Fibroblast of the aortic adventitia (primary cell): ENCODE results near the gene INPP4A. TPM values are rescaled to one million over a fixed set of nuclear protein-coding genes. Genes with fewer than 3 reads are reported as not detected.

Source experiments
- DNase-seq: peaks from one replicate; pipeline ENCODE4 v3.0.0-alpha.2; 2010; ENCODE audit warnings: low read depth
- H3K4me3 ChIP-seq: 2 replicates; pipeline ENCODE4 v1.5.1; 2011; ENCODE audit warnings: low read depth, mild to moderate bottlenecking, control low read depth, low read length, moderate library complexity
- total RNA-seq: library from RNA; depleted of rRNA; stranded (reverse); fragments of >200 nt; gene quantifications from 2 replicates; pipeline ENCODE4 v1.2.3, GENCODE V29; 2012; ENCODE audit warnings: low replicate concordance
- TF ChIP-seq, protein P1 (sequence below): IDR thresholded peaks from 2 replicates; pipeline ENCODE4 v1.5.1; 2011; ENCODE audit warnings: mild to moderate bottlenecking, low read length, control low read depth, inconsistent platforms; ENCODE audit not compliant: insufficient read depth

The INPP4A gene
- total RNA-seq, 1 donor, result 16.2 TPM

DNA sequence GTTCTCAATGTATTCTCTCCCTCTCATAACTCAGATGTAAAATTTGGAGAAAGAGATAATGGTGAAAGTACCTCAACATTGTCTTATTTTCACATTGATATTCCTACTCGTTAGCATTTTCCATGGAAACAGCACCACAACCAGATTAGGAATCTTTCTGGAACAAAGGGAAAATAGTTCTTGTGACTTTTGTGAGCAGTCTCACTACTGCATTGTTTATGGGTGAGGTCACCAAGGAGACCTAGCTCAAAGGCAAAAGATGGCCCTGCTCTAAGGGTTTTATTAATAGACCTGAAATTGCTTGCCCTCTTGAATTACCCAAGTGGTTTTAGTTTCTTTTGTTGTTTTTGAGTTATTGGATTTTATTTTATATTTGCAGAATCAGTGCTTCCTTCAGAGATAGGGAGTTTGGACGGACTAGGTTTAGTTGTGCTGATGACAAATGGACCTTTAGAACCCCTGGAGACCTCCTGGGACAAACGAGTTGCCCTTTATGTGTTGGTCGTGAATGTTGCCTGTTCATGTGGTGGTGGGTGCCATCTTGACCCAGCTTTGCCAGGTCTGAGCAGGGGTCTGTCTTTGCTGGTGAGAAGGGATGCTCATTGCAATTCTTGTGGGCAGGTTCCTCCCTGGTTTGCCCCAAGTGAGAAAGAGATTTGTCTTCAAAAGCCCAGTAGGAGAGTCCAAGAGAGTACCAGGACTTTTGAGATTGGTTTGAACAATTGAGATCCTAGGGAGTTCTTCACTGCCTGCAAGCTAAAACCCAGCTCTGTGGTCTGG is 58.1 kb downstream of the INPP4A start:
- DNase-seq, result peak; percentile 77
- no peak overlapping the region for H3K4me3 ChIP-seq
- TF ChIP-seq, protein P1, sequence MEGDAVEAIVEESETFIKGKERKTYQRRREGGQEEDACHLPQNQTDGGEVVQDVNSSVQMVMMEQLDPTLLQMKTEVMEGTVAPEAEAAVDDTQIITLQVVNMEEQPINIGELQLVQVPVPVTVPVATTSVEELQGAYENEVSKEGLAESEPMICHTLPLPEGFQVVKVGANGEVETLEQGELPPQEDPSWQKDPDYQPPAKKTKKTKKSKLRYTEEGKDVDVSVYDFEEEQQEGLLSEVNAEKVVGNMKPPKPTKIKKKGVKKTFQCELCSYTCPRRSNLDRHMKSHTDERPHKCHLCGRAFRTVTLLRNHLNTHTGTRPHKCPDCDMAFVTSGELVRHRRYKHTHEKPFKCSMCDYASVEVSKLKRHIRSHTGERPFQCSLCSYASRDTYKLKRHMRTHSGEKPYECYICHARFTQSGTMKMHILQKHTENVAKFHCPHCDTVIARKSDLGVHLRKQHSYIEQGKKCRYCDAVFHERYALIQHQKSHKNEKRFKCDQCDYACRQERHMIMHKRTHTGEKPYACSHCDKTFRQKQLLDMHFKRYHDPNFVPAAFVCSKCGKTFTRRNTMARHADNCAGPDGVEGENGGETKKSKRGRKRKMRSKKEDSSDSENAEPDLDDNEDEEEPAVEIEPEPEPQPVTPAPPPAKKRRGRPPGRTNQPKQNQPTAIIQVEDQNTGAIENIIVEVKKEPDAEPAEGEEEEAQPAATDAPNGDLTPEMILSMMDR, result no peak

DNA sequence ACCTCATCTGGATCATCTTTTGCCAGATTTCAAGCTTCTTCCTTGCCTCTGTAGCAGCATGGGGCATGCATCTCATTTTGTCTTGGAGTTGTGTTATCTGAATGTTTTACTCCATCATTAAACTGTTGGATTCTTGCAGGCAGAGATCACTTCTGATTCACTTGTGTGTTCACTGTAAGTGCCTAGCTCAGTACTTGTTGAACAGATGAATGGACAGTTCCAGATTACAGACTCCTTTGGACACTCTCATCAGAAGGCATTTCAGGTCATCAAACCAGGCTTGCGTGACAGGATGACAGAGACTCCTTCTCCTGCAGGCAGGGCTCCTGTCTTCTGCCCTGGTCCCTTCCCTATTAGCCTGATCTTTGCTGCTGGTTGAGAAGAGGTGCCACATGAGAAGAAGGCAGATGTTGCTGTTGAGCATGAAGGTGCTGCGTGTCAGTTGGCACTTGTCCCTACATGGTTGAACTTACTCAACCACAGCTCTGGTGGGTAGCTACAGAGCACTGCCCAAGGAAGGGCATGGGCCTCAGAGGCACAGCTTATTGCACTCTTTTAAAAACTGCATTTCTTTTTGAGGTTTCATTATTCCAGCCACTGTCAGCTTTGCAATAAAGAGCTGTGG is 58.9 kb downstream of the INPP4A start:
- DNase-seq, result no peak
- TF ChIP-seq, protein P1, result no peak
- no peak overlapping the region for H3K4me3 ChIP-seq

DNA sequence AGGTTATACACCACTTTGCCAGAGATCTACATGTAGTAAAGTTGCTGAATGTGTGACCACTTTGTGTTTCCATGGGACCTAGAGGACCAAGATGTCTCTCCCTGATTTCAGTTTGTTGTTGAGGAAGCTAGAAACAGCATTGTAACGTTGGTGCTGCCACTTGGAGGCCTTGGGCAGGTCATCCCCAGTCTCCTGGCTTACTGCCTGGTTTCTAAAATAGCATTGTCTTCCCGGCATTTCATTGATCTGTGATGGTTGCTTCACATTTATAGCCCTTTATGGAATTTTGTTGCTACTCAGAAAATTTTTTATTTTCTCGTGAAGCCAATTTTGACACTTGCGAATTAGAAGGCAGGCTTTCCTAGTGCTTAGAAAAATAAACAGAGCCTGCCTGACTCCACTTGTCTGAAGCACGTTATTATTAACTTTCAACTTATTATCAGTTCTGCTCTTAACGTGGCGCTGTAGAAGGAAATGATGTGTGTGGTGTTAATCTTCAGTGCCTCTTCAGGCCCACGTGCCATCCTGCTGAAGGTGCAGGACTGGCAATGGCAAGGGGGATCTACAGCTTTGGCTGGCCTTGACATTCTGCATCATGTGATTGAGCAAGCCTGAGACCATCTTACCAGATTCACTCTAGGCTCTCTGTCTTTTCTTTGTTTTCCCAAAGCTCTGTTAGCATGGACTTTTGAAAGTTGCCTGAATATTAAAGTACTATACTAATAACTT is 59.9 kb downstream of the INPP4A start:
- DNase-seq, result peak; percentile 56
- TF ChIP-seq, protein P1, result peak; percentile 3
- no peak overlapping the region for H3K4me3 ChIP-seq

DNA sequence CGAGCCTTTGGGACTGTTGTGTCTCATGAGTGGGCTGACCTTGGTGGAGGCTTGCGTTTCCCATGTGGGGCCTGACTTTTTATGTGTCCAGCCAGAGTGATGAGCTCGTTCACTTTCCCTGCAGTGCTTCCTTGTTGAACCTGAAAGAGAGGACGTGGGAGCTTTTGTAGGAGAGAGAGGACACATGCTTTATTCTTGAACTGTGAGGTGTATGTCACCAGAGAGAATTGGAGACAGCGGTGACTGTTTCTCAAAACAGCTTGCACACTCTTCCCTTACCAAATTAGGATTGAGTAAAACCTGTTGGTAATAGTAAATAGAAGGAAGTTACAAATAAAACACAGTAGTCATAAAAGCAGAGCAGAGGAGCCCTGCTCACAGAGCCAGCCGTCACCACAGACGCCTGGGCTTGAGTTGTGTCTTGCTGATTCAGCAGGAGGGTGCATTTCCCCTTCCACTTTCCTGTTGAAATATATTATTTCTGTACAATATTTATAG is 60.7 kb downstream of the INPP4A start:
- TF ChIP-seq, protein P1, result no peak
- DNase-seq, result no peak
- no peak overlapping the region for H3K4me3 ChIP-seq

DNA sequence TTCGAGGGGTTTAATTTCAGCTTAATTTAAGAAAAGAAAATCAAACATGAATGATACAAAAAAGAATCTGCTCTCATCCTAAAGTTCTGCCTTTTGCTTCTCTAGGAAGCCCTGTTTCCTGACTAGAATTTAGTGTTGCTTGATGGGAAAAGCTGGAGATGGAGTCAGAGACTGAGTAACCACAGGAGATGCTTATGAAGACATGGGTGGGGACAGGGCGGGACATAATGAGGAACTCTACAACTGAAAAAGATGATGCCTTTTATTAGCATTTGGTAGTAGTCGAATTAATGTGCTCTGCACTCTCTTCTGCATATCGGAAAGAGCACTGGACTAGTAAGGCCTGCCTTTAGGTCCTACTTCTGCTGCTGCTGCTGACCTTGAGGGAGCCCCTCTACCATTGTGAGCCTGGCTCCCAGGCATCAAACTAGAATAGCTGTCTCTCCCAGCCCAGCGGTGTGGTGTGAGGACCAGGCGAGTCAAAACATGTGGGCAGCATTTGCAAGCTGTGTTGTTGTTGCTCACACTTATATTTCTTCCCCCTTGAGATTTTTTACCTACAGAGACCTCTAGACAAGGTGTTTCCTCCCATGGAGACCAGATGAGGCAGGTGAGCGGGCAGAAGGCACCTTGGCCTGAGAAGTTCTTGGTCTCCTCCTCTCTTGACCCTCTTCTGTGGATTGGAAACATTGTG is 61.5 kb downstream of the INPP4A start:
- TF ChIP-seq, protein P1, result no peak
- no peak for DNase-seq

DNA sequence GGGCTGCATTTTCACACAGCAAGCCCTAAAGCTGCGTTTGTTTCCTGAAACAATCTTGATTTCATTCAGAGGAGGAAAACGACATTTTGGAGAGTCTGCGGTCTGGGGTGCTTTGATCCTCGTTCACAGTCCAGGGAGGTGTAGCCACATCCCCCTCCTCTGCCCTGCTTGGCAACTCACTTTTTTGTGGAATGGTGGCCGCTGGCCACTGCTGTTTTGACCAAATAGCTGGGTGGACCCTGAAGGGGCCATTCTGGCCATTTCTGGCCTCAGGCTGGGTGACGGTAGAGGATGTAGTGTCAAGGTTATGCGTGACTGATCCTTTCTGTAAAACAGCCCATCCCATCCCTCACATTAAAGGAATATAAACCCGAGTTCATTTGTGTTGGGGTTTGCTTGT is 62.2 kb downstream of the INPP4A start:
- no peak overlapping the region for H3K4me3 ChIP-seq
- TF ChIP-seq, protein P1, result no peak
- no peak for DNase-seq

More for the DNA sequence above, 61.5 kb downstream of the INPP4A start:
- H3K4me3 ChIP-seq, result no peak overlapping the region
